Measurements from ENCODE around the gene PDE3A. TPM values are rescaled to one million over a fixed set of nuclear protein-coding genes. Genes with fewer than 3 reads are reported as not detected.

Gene PDE3A
- total RNA-seq, 1 experiment from 2014 or later: 0.12 TPM

- no peaks in the 10 kb centered on the region for H3K27me3 ChIP-seq (ENCODE audit: insufficient read depth, low read length)
- TF ChIP-seq POLR2A (IDR thresholded peaks at IDR 0.05; ENCODE audit: borderline replicate concordance, extremely low read depth, insufficient read depth, insufficient read length) (no peak), POLR2AphosphoS5 (IDR thresholded peaks at IDR 0.05; ENCODE audit: low read depth, low read length) (no peak), CBX3 (IDR thresholded peaks at IDR 0.05; ENCODE audit: low read depth) (no peak), YY1 (IDR thresholded peaks at IDR 0.05; ENCODE audit: extremely low read depth, insufficient replicate concordance, low read depth, low read length) (no peak), RAD21 (IDR thresholded peaks at IDR 0.05; ENCODE audit: low read depth) (no peak), ZNF274 (IDR thresholded peaks at IDR 0.05; ENCODE audit: low read depth, low read length) (no peak), SIN3A (IDR thresholded peaks at IDR 0.05; ENCODE audit: low read depth) (no peak), SRF (IDR thresholded peaks at IDR 0.05; ENCODE audit: low read depth) (no peak), CEBPB (IDR thresholded peaks at IDR 0.05; ENCODE audit: low read depth) (no peak), JUND (IDR thresholded peaks at IDR 0.05) (no peak), EGR1 (IDR thresholded peaks at IDR 0.05; ENCODE audit: low read depth) (no peak), EZH2 (IDR thresholded peaks at IDR 0.05) (no peak), FOSL1 (IDR thresholded peaks at IDR 0.05; ENCODE audit: low read depth) (no peak), SP1 (IDR thresholded peaks at IDR 0.05; ENCODE audit: low read depth) (no peak), TCF7L2 (IDR thresholded peaks at IDR 0.05; ENCODE audit: borderline replicate concordance, extremely low read depth, insufficient read depth, insufficient read length) (no peak), ZFX (IDR thresholded peaks at IDR 0.05) (no peak), ZBTB33 (IDR thresholded peaks at IDR 0.05; ENCODE audit: extremely low read depth, insufficient replicate concordance, low read length) (no peak), REST (IDR thresholded peaks at IDR 0.05; ENCODE audit: low read depth) (no peak), EZH2phosphoT487 (IDR thresholded peaks at IDR 0.05; ENCODE audit: borderline replicate concordance) (no peak)
- RAD21 ChIA-PET (ENCODE audit: low non-redundant PET in 1 of 2, low total read pairs in 2 of 2, uncharacterized antibody in 2 of 2, unreplicated experiment in 2 of 2): no interaction called here
- H3K9me2 ChIP-seq (ENCODE audit: insufficient read depth): no peaks in the 10 kb centered on the region
- CTCF ChIA-PET: no interaction called here
- H3K4me2 ChIP-seq (ENCODE audit: low read length): no peak overlapping the region
- DNase-seq (ENCODE audit: low read depth, low spot score): no peak
- no peak overlapping the region for H3K27ac ChIP-seq (ENCODE audit: low read depth, low read length)
- intact Hi-C loops (cut with micrococcal nuclease): no loop called here
- H3K36me3 ChIP-seq (ENCODE audit: control insufficient read depth in 1 of 2, insufficient read depth in 2 of 2, low read length in 2 of 2): no peaks in the 10 kb centered on the region
- H4K20me1 ChIP-seq (ENCODE audit: insufficient read depth): no peaks in the 10 kb centered on the region
- H3K4me1 ChIP-seq (ENCODE audit: control insufficient read depth in 1 of 2, insufficient read depth in 2 of 2, low read length in 2 of 2): peaks cover 6 to 7% of the 10 kb centered on the region in 2 experiments; a peak in 3 of 4 replicates
- no peak overlapping the region for H3K4me3 ChIP-seq (replicated peaks in 1 of 2; ENCODE audit: low read depth in 1 of 2, low read length in 2 of 2)
- POLR2A ChIA-PET: no interaction called here
- H3K79me2 ChIP-seq (ENCODE audit: insufficient read depth, low read length): no peaks in the 10 kb centered on the region
- BruUV-seq (replicated peaks): no TSS peak
- no peaks in the 10 kb centered on the region for H3K9me3 ChIP-seq (ENCODE audit: control insufficient read depth in 1 of 2, insufficient read depth in 1 of 2, low read depth in 1 of 2, low read length in 2 of 2)
- no peak overlapping the region for H3K9ac ChIP-seq (ENCODE audit: low read length)
- ATAC-seq: no peak
- no peak overlapping the region for H2AFZ ChIP-seq (ENCODE audit: low read depth, low read length, poor library complexity, severe bottlenecking)
Measured at GRCh38 chr12:20631711-20632110, 263.4 kb downstream of the PDE3A start.

All from HCT116 (cell line).